Activated T-helper 1 cell treated with anti-CD3 and anti-CD28 coated beads, Interleukin-12 subunit alpha, Interleukin-12 subunit beta, Interleukin-2, Interleukin-4 antibody, amounts not matched to agents 30 ng/mL and 10 ng/mL and 1 ng/mL, durations not matched to agents 14 hours and 24 hours and 36 hours (primary cell): ENCODE results near the gene BLTP3A. TPM values are rescaled to one million over a fixed set of nuclear protein-coding genes. Genes with fewer than 3 reads are reported as not detected.
"Not testable (repeated sequence)": the region's sequence is repeated elsewhere in the genome, so short reads cannot be mapped to it uniquely, and the experiment has no call there.

ENCODE experiments used
- DNase-seq: peaks from one replicate; pipeline ENCODE4 v3.0.0; 2021; ENCODE audit warnings: low spot score
- H3K27ac Mint-ChIP-seq: one replicate; pipeline ENCODE4 v1.8.0; 2021; ENCODE audit warnings: mild to moderate bottlenecking, mixed read lengths
- H3K27me3 Mint-ChIP-seq: one replicate; pipeline ENCODE4 v1.8.0; 2022; ENCODE audit warnings: mild to moderate bottlenecking, moderate library complexity, mixed read lengths; ENCODE audit not compliant: insufficient read depth
- H3K36me3 Mint-ChIP-seq: one replicate; pipeline ENCODE4 v1.8.0; 2021; ENCODE audit warnings: low read depth, mixed read lengths
- H3K4me1 Mint-ChIP-seq: one replicate; pipeline ENCODE4 v1.8.0; 2021; ENCODE audit warnings: low read depth, mixed read lengths
- H3K4me3 Mint-ChIP-seq: one replicate; pipeline ENCODE4 v1.8.0; 2021; ENCODE audit warnings: mild to moderate bottlenecking, moderate library complexity, mixed read lengths
- H3K9me3 Mint-ChIP-seq: one replicate; pipeline ENCODE4 v1.8.0; 2021; ENCODE audit warnings: mixed read lengths
- intact Hi-C: fragments of 100-400 bp; cut with micrococcal nuclease; formaldehyde crosslinking; loops from one replicate; pipeline ENCODE4 v1.15.1; 2024
- total RNA-seq: library from RNA; stranded (reverse); gene quantifications from 2 replicates; pipeline ENCODE4 v1.2.3, GENCODE V29; 2022

Gene BLTP3A, protein sequence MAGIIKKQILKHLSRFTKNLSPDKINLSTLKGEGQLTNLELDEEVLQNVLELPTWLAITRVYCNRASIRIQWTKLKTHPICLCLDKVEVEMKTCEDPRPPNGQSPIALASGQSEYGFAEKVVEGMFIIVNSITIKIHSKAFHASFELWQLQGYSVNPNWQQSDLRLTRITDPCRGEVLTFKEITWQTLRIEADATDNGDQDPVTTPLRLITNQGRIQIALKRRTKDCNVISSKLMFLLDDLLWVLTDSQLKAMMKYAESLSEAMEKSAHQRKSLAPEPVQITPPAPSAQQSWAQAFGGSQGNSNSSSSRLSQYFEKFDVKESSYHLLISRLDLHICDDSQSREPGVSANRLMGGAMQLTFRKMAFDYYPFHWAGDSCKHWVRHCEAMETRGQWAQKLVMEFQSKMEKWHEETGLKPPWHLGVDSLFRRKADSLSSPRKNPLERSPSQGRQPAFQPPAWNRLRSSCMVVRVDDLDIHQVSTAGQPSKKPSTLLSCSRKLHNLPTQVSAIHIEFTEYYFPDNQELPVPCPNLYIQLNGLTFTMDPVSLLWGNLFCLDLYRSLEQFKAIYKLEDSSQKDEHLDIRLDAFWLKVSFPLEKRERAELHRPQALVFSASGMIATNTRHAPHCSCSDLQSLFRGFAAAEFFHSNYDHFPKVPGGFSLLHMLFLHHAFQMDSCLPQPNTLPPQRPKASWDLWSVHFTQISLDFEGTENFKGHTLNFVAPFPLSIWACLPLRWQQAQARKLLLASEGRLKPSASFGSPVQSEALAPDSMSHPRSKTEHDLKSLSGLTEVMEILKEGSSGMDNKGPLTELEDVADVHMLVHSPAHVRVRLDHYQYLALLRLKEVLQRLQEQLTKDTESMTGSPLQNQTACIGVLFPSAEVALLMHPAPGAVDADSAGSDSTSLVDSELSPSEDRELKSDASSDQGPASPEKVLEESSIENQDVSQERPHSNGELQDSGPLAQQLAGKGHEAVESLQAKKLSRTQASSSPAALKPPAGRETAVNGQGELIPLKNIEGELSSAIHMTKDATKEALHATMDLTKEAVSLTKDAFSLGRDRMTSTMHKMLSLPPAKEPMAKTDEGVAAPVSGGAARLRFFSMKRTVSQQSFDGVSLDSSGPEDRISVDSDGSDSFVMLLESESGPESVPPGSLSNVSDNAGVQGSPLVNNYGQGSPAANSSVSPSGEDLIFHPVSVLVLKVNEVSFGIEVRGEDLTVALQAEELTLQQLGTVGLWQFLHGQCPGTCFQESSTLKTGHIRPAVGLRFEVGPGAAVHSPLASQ (N-terminal part only)
- 17.2 and 17.8 TPM in 2 replicates for total RNA-seq

DNA sequence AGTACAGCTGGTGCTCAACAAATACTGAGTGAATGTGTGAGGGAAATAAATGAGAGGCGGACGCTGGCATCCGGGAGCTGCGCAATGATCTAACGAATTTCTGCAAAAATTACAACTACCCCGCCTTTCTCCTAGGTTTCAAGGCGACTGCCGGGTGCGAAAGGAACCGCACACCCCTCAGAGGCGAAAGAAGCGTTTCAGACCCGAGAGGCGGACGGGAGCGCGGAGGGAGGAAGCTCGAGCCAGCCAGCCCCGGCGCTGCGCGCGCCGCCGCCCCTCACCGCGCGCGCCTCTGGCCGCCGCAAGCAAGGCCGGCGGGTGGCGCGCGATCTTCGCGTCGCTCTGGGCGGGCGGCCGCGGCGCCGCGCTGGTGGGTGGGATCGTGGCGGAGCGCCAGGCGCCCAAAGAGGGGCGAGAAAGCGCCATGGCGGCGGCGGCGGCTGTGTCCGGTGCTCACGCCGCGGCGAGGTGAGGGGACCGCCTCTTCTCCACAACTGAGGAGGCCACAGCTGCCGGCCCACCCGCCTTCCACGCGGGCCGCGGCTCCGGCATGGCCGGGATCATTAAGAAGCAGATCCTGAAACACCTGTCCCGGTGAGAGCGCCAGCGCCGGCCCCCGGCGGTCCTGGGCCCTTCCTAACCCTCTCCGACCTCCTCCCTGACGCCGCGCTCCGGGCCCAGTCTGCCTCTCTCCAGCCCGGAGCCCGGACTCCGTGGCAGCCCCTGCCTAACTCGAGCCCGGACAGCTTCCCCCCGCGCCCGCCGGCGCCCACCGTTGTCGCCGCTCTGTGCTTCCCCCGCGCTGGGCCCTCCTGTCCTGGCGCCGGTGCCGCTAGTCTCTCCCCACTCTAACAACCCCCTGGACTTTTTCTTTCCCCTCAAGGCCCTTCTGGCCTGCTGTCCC is at the start of gene BLTP3A:
Gene BLTP3A (plus strand): TSS at position 383 of the 904 bp plus-strand sequence. CDS start 168 bp downstream, at position 551.
- H3K4me3 Mint-ChIP-seq, result peak within 1 kb of the TSS; percentile 99
- peak; percentile 76 for DNase-seq

DNA sequence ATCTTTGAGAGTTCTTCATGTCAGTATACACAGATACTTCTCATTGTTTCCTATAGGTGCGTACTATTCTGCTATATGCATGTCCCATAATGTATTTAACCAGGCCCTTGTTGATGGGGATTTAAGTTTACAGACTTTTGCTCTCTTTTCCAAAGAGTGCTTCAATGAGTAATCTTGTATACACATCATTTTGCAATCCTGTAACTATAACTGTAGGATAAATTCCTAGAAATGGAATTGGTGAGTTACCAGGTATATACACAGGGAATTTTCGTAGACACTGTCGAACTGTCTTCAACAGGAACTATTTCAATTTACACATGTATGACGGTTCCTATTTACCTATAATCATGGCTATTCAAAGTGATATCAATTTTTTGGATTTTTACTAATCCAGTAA is 49.8 kb upstream of the BLTP3A start:
- intact Hi-C loops, result no loop called here
- Mint-ChIP-seq H3K4me1 (peaks cover 6% of the 10 kb centered on the region), H3K9me3 (no peaks in the 10 kb centered on the region), H3K4me3 (no peak overlapping the region), H3K36me3 (no peaks in the 10 kb centered on the region), H3K27ac (no peak overlapping the region), H3K27me3 (no peaks in the 10 kb centered on the region)
- DNase-seq, result no peak

More for the DNA sequence above, at the start of gene BLTP3A:
- intact Hi-C loops, result loop anchor here (1.0 to 5.0 kb wide), 6 partner anchors 35 to 350 kb away; partner anchors contain the start of genes ANKS1A, ILRUN, SNRPC and TAF11
- H3K27me3 Mint-ChIP-seq, result no peaks in the 10 kb centered on the region
- H3K9me3 Mint-ChIP-seq, result no peaks in the 10 kb centered on the region
- H3K4me1 Mint-ChIP-seq, result peaks cover 29% of the 10 kb centered on the region
- peaks cover 3% of the 10 kb centered on the region for H3K36me3 Mint-ChIP-seq
- peak within 1 kb of the TSS; percentile 97 for H3K27ac Mint-ChIP-seq

DNA sequence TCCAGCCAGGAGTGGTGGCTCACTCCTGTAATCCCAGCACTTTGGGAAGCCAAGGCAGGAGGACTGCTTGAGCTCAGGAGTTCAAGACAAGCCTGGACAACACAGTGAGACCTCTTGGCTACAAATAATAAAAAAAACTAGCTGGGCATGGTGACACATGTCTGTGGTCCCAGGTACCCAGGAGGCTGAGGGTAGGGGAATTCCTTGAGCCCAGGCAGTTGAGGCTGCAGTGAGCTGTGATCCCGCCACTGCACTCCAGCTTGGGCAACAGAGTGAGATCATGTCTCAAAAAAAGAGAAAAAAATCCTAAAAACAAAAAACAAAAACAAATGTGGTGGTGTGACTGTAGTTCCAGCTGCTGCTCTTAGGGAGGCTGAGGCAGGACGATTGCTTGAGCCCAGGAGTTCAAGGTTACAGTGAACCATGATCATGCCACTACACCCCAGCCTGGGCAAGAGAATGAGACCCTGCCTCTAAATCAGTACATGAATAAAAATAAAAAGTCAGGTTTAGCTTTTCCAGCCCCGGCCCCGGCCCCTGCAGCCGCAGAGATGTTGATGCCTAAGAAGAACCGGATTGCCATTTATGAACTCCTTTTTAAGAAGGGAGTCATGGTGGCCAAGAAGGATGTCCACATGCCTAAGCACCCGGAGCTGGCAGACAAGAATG is 48.1 kb upstream of the BLTP3A start:
- Mint-ChIP-seq H3K9me3 (no peaks in the 10 kb centered on the region), H3K4me3 (no peak overlapping the region), H3K36me3 (no peaks in the 10 kb centered on the region), H3K27ac (no peak overlapping the region), H3K27me3 (no peaks in the 10 kb centered on the region), H3K4me1 (peaks cover 6% of the 10 kb centered on the region)
- DNase-seq, result no peak
- intact Hi-C loops, result no loop called here

DNA sequence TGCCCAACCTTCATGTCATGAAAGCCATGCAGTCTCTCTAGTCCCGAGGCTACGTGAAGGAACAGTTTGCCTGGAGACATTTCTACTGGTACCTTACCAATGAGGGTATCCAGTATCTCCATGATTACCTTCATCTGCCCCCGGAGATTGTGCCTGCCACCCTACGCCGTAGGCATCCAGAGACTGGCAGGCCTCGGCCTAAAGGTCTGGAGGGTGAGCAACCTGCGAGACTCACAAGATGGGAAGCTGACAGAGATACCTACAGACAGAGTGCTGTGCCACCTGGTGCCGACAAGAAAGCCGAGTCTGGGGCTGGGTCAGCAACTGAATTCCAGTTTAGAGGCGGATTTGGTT is 47.6 kb upstream of the BLTP3A start:
- H3K9me3 Mint-ChIP-seq, DNase-seq, H3K36me3 Mint-ChIP-seq, H3K27me3 Mint-ChIP-seq, H3K4me3 Mint-ChIP-seq, H3K4me1 Mint-ChIP-seq, intact Hi-C loops, H3K27ac Mint-ChIP-seq: not testable (repeated sequence)

DNA sequence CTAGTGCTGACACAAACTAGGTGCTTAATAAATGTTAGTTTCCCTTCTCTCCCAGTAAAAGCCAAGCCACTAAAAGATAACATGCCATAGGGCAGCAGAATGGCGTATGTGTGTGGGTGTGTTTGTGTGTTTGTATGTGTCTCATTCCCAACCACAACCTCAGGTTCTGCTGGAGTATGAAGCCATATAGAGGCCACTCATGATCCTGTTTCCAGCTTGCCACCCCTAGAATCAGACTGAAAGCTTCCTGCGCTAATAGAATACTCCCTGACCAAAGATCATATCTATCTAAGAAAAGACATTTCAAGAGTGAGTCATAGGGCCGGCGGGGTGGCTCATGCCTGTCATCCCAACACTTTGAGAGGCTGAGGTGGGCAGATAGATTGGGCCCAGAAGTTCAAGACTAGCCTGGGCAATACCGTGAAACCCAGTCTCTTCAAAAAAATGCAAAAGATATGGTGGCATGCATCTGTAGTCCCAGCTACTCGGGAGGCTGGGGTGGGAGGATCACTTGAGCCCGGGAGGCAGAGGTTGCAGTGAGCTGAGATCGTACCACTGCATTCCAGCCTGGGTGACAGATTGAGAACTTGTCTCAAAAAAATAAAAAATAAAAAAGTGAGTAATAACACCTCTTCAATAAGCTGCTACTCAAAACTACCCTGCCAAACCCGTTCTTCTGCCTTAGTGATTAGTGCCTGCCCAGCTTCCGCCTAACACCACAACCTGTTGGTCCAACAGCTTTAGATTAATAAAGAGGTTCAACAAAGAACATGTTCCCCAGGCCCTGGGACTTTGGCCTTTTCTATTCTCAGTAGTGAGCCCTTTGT is 46.4 kb upstream of the BLTP3A start:
- DNase-seq, result no peak
- Mint-ChIP-seq H3K36me3 (no peaks in the 10 kb centered on the region), H3K4me1 (peaks cover 6% of the 10 kb centered on the region), H3K27me3 (peaks cover 1% of the 10 kb centered on the region), H3K9me3 (no peaks in the 10 kb centered on the region), H3K4me3 (no peak overlapping the region), H3K27ac (no peak overlapping the region)
- intact Hi-C loops, result no loop called here

DNA sequence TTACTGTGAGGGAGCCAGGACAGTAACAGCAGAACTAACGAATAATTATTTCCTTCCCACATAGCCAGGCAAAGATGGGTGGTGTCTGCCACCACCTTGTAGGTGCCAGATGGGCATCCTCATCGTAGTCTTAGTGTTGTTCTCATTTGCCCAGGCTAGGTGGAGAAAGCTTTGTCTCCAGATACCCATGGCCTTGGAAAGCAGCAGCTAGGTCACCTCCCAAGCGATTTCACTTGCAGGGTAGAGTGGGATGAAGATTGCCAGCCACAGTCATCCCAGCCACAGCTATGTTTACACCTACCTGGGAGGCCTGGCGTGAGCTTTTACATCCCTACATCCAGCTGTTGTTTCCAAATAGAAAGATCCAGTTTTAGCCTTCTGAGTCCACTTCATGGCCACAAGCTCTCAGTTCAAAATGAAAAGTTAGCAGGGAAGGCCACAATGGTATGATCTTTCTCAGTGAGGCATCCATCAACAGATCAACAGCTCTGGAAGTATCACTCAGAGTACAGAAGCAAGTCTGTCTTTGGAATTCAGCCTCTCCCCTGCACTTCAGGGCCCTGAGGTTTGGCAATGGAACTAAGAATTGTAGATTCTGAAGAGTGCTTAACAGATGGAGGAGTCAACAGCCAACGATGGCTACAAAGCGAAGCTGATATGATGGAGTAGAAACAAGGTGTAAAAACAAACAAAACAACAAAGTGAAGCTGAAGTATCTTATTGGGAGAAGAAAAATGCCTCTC is 45.6 kb upstream of the BLTP3A start:
- Mint-ChIP-seq H3K27ac (no peak overlapping the region), H3K4me1 (peaks cover 6% of the 10 kb centered on the region), H3K27me3 (peaks cover 1% of the 10 kb centered on the region), H3K9me3 (no peaks in the 10 kb centered on the region), H3K36me3 (no peaks in the 10 kb centered on the region), H3K4me3 (no peak overlapping the region)
- no peak for DNase-seq
- intact Hi-C loops, result no loop called here

DNA sequence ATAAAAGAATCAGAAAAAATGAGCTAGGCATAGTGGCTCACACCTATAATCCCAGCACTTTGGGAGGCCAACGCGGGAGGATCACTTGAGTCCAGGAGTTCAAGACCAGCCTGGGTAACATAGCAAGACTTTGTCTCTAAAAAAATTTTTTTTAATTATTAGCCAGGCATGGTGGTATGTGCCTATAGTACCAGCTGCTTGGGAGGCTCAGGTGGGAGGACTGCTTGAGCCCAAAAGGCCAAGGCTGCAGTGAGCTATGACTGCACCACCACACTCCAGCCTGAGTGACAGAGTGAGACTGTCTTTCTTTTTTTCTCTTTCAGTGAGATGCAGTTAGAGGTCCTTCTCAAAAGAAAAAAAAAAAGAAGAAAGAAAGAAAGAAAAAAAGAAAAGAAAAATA is 43.1 kb upstream of the BLTP3A start:
- peaks cover 1% of the 10 kb centered on the region for H3K27me3 Mint-ChIP-seq
- no peaks in the 10 kb centered on the region for H3K36me3 Mint-ChIP-seq
- no peak overlapping the region for H3K4me3 Mint-ChIP-seq
- H3K27ac Mint-ChIP-seq, result no peak overlapping the region
- no peak for DNase-seq
- intact Hi-C loops, result no loop called here
- H3K9me3 Mint-ChIP-seq, result no peaks in the 10 kb centered on the region
- H3K4me1 Mint-ChIP-seq, result peaks cover 6% of the 10 kb centered on the region

DNA sequence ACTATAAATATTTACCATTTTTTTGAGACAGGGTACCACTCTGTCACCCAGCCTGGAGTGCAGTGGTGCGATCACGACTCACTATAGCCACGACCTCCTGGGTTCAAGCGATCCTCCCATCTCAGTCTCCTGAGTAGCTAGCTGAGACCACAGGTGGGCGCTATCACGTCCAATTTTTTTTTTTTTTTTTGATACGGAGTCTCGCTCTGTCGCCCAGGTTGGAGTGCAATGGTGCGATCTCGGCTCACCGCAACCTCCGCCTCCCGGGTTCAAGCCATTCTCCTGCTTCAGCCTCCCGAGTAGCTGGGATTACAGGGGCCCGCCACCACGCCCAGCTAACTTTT is 35.4 kb upstream of the BLTP3A start:
- H3K9me3 Mint-ChIP-seq, H3K27ac Mint-ChIP-seq, H3K4me1 Mint-ChIP-seq, H3K27me3 Mint-ChIP-seq, H3K36me3 Mint-ChIP-seq, H3K4me3 Mint-ChIP-seq: not testable (repeated sequence)
- intact Hi-C loops, result loop anchor here (2.0 kb wide), 1 partner anchor 84 kb away; no protein-coding TSS in a partner anchor
- DNase-seq, result peak; percentile 9

DNA sequence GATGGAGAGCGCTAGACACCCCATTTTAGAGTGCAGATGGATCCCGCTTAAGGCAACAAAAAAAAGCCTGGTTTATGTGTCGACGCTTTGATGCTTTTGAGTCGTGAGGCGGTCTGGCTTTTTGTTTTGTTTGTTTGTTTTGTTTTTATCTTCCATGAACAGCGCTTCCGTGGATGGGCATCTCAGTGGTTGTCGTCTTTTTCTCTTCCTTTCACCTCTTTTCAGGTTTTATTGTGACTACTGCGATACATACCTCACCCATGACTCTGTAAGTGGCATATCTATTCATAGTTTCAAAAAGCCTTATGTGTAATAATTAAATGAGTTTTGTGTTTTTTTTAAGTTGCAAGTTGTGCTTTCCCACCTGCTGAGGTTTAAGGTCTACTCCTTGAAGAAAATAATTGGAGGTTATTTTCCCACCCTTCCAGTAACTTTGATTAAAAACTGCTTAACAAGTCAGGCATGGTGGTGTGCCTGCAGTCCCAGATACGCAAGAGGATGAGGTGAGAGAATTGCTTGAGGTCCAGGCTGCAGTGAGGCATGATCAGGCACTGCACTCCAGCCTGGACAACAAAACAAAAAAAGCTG is 34.1 kb upstream of the BLTP3A start:
- intact Hi-C loops, result loop anchor here (1.0 to 2.0 kb wide), 8 partner anchors 34 to 502 kb away; partner anchors contain the start of genes ILRUN, RPS10, TAF11 and ZNF76
- Mint-ChIP-seq H3K27ac (no peak overlapping the region), H3K27me3 (no peaks in the 10 kb centered on the region), H3K4me3 (no peak overlapping the region), H3K4me1 (peaks cover 7% of the 10 kb centered on the region), H3K36me3 (peaks cover 6% of the 10 kb centered on the region), H3K9me3 (no peaks in the 10 kb centered on the region)
- DNase-seq, result no peak

DNA sequence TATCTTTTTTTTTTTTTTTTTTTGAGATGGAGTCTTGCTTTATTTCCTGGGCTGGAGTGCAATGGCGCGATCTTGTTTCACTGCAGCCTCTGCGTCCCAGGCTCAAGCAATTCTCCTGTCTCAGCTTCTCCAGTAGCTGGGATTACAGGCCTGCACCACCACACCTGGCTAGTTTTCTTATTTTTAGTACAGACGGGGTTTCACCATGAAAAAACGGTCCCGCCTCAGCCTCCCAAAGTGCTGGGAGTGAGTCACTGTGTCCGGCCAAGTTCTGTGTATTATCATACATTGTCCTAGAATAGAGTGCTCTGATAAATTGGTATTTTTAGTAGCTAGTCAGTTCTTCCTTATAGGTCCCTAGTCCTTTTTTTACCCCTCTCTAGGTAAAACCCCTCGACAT is 31.8 kb upstream of the BLTP3A start:
- Mint-ChIP-seq H3K4me1 (peaks cover 7% of the 10 kb centered on the region), H3K36me3 (peaks cover 14% of the 10 kb centered on the region), H3K27me3 (no peaks in the 10 kb centered on the region), H3K4me3 (no peak overlapping the region), H3K9me3 (no peaks in the 10 kb centered on the region), H3K27ac (no peak overlapping the region)
- DNase-seq, result no peak
- intact Hi-C loops, result no loop called here
